ENCODE results near the gene APOO. TPM values are rescaled to one million over a fixed set of nuclear protein-coding genes. Genes with fewer than 3 reads are reported as not detected.

APOO gene
- total and polyA plus RNA-seq, 2 of the 4 experiments (the other 2 are of a cell fraction) = 9.0 to 14.2 TPM

DNA sequence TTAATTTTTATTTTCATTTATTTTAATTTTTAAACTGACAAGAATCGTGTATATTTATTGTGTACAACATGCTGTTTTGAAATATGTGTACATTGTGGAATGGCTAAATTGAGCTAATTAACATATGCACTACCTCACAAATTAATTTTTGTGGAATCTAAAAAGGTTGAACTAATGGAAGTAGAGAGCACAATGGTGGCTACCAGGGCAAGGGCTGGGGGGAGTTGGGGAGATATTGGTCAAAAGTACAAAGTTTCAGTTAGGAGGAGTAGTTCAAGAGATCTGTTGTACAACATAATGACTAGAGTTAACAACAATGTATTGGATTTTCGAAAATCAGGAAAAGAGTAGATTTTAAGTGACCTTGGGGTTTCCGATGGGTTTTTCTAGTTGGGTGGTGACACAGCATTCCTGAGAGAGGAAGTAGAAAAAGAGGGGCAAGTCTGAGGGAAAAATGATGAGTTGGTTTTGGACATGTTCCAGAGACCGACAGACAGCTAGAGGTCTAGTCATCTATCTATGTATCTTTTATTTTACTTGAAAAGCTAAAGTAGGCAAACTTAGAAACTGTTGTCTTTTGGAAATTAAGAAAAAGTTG lies 23.2 kb downstream of the APOO start:
- peak overlapping the region; percentile 70; the same call in 1 of the 2 replicates for H3K18ac ChIP-seq (ENCODE audit: low read depth, low read length)
- H3K4me3 ChIP-seq (ENCODE audit: insufficient read depth, low read depth, low read length) = no peak overlapping the region
- no peak overlapping the region for H2AFZ ChIP-seq (replicated peaks; ENCODE audit: low read length, poor library complexity)
- CTCF ChIA-PET = no interaction called here
- dilution Hi-C loops (cut with HindIII; ENCODE audit: low sequenced_read_pairs, unreplicated experiment) (no loop called here), intact Hi-C loops (cut with micrococcal nuclease) (no loop called here), in situ Hi-C loops (cut with MboI; ENCODE audit: low sequenced_read_pairs) (no loop called here)
- H3K9ac ChIP-seq (ENCODE audit: low read depth, low read length) = no peak overlapping the region
- H2AK9ac ChIP-seq (replicated peaks; ENCODE audit: low read depth, low read length, poor library complexity) = no peak overlapping the region
- no peaks in the 10 kb centered on the region for H3K36me3 ChIP-seq (ENCODE audit: control insufficient read depth, insufficient read depth, low read length)
- no TSS peak for BruUV-seq (replicated peaks)
- peak overlapping the region; percentile 49 for H2BK5ac ChIP-seq (ENCODE audit: low read depth, low read length, poor library complexity, severe bottlenecking)
- H3K79me1 ChIP-seq (ENCODE audit: low read depth in 1 of 2, low read length in 2 of 2) = 0 out of 4 replicates have a peak, but pooled peaks cover 0 to 3% of the 10 kb centered on the region in 2 experiments
- 0 out of 2 replicates have a peak overlapping the region, but pooled peaks have one; percentile 22 for H4K5ac ChIP-seq (ENCODE audit: low read depth, low read length)
- H2AK5ac ChIP-seq (ENCODE audit: low read depth, low read length) = no peak overlapping the region
- H2BK120ac ChIP-seq (ENCODE audit: low read depth, low read length) = no peak overlapping the region
- no peak overlapping the region for H3K4ac ChIP-seq (ENCODE audit: low read depth, low read length)
- POLR2A ChIA-PET (ENCODE audit: unreplicated experiment) = no interaction called here
- H3K9me1 ChIP-seq (ENCODE audit: insufficient read depth, low read length) = no peaks in the 10 kb centered on the region
- 17% methylated on average over 1 of the region's 4 CpGs; no CpG with 5 or more reads in 1 of the 2 experiments for WGBS, 2 experiments (ENCODE audit: extremely low coverage in 2 of 2, insufficient read length in 1 of 2)
- no peak overlapping the region for H2BK20ac ChIP-seq (ENCODE audit: low read depth, low read length)
- no peak overlapping the region for H4K91ac ChIP-seq (ENCODE audit: insufficient read depth, low read depth, low read length)
- no peak overlapping the region for H3K56ac ChIP-seq (ENCODE audit: extremely low read depth, insufficient read depth, low read length)
- H3K9me3 ChIP-seq (ENCODE audit: control insufficient read depth, insufficient read depth, low read length) = no peaks in the 10 kb centered on the region
- no peak overlapping the region for H3K27ac ChIP-seq (ENCODE audit: insufficient read depth, low read length)
- peak overlapping the region; percentile 21; the same call in 1 of the 2 replicates for H3K4me2 ChIP-seq (ENCODE audit: low read depth, low read length)
- peak; percentile 50 for DNase-seq
- no peak overlapping the region for H2BK15ac ChIP-seq (ENCODE audit: low read depth, low read length)
- no peak overlapping the region for H3K23ac ChIP-seq (ENCODE audit: low read depth, low read length)
- peaks cover 9% of the 10 kb centered on the region; the same call in 1 of the 2 replicates for H3K4me1 ChIP-seq (ENCODE audit: control insufficient read depth, insufficient read depth, low read length)
- ATAC-seq (ENCODE audit: low read depth) = no peak
- no peak overlapping the region for H4K8ac ChIP-seq (ENCODE audit: low read depth in 2 of 2, low read length in 2 of 2)
- H4K20me1 ChIP-seq (ENCODE audit: insufficient read depth, low read length) = no peaks in the 10 kb centered on the region
- H3K14ac ChIP-seq (replicated peaks; ENCODE audit: low read depth, low read length) = no peak overlapping the region; the same call in 1 of the 2 replicates
- no peaks in the 10 kb centered on the region for H3K27me3 ChIP-seq (ENCODE audit: control insufficient read depth, insufficient read depth, low read length)
- TF ChIP-seq CEBPB (IDR thresholded peaks at IDR 0.05; ENCODE audit: low read depth, low read length) (no peak), RCOR1 (IDR thresholded peaks at IDR 0.05; ENCODE audit: insufficient replicate concordance, low read length) (no peak), NFE2L2 (IDR thresholded peaks at IDR 0.05; ENCODE audit: low read depth, low read length) (no peak)
